GM12878 (cell line): ENCODE results near the gene LDHAL6B. TPM values are rescaled to one million over a fixed set of nuclear protein-coding genes. Genes with fewer than 3 reads are reported as not detected.

Experiments
- ATAC-seq: fragments of 200-7000 bp; cut with Tn5 transposase; 3 replicates; pipeline ENCODE4 v1.9.1; 2020; ENCODE audit warnings: mild to moderate bottlenecking, moderate library complexity
- BruUV-seq: library from RNA; stranded (reverse); fragments of 400-500 nt; replicated peaks from 2 replicates; lab custom pipeline; 2021; lab: Mats Ljungman, UMichigan
- CTCF ChIA-PET: fragments of 300-600 bp; sonication (Branson Sonifier 250); formaldehyde crosslinking; extraction: SDS; loops from one replicate; lab custom pipeline; 2021; ENCODE audit warnings: inconsistent platforms; lab: Yijun Ruan, JAX
- POLR2A ChIA-PET: fragments of 350-600 bp; formaldehyde crosslinking; extraction: SDS; loops from one replicate; lab custom pipeline; 2021; ENCODE audit warnings: inconsistent platforms; lab: Charles Lee
- RAD21 ChIA-PET: fragments of 300-600 bp; sonication (Branson Sonifier 250); formaldehyde crosslinking; loops from one replicate; lab custom pipeline; 2023; ENCODE audit warnings: antibody characterized with exemption; ENCODE audit not compliant: unreplicated experiment; lab: Charles Lee
- SMC1A ChIA-PET: fragments of 300-600 bp; sonication (Branson Sonifier 250); formaldehyde crosslinking; loops from one replicate; lab custom pipeline; 2023; ENCODE audit not compliant: unreplicated experiment, uncharacterized antibody; lab: Charles Lee
- DNase-seq: peaks from one replicate; pipeline ENCODE4 v3.0.0-alpha.2; 2011; ENCODE audit warnings: low read depth, low spot score
- FAIRE-seq: peaks from 3 replicates; lab custom pipeline; 2011; peaks lifted over from hg19 to GRCh38; lab: Jason Lieb, UNC
- H2AFZ ChIP-seq: 2 replicates; pipeline ENCODE4 v1.6.0; 2011; ENCODE audit warnings: low read depth, low read length, control low read depth; ENCODE audit not compliant: control insufficient read depth
- H3K27ac ChIP-seq: 2 replicates; pipeline ENCODE4 v1.5.1; 2011; ENCODE audit warnings: control low read depth; ENCODE audit not compliant: control insufficient read depth, insufficient read depth
- H3K27me3 ChIP-seq, 2 experiments: replicated peaks in 1 of 2; 2 replicates each; pipeline versions ENCODE4 v1.6.0 to v1.6.1; 2011; ENCODE audit warnings: low read length in 1 of 2; ENCODE audit not compliant: control insufficient read depth in 2 of 2, insufficient read depth in 2 of 2
- H3K36me3 ChIP-seq, 2 experiments: 2 replicates each; pipeline ENCODE4 v1.5.1; 2011; ENCODE audit warnings: low read length in 1 of 2; ENCODE audit not compliant: control insufficient read depth in 2 of 2, insufficient read depth in 2 of 2
- H3K4me1 ChIP-seq: 2 replicates; pipeline ENCODE4 v1.6.1; 2011; ENCODE audit warnings: mild to moderate bottlenecking, low read length, moderate library complexity, mixed read lengths; ENCODE audit not compliant: control insufficient read depth, insufficient read depth
- H3K4me2 ChIP-seq: 2 replicates; pipeline ENCODE4 v1.6.0; 2011; ENCODE audit warnings: control low read depth; ENCODE audit not compliant: control insufficient read depth, insufficient read depth
- H3K4me3 ChIP-seq: fragments of 200-600 bp; sonication (generic); 2 replicates; pipeline ENCODE4 v1.5.1; 2016
- H3K79me2 ChIP-seq: 2 replicates; pipeline ENCODE4 v1.6.0; 2011; ENCODE audit warnings: low read length; ENCODE audit not compliant: control insufficient read depth, insufficient read depth
- H3K9ac ChIP-seq: 2 replicates; pipeline ENCODE4 v1.8.0; 2011; ENCODE audit warnings: low read length, control low read depth, mixed read lengths; ENCODE audit not compliant: control insufficient read depth, insufficient read depth
- H3K9me3 ChIP-seq: replicated peaks from 3 replicates; pipeline ENCODE4 v1.5.1; 2011; ENCODE audit warnings: mild to moderate bottlenecking, low read length; ENCODE audit not compliant: control insufficient read depth, insufficient read depth
- H4K20me1 ChIP-seq: 2 replicates; pipeline ENCODE4 v1.6.0; 2011; ENCODE audit not compliant: control insufficient read depth, insufficient read depth
- BRCA1 ChIP-seq: IDR thresholded peaks from 2 replicates; pipeline ENCODE4 v1.6.1; 2011; ENCODE audit warnings: low read depth, low read length, improper control_type of control experiment
- CREB1 ChIP-seq: IDR thresholded peaks from 2 replicates; pipeline ENCODE4 v1.6.1; 2012; ENCODE audit warnings: low read depth, mild to moderate bottlenecking, inconsistent platforms
- ETV6 ChIP-seq, 2 experiments: fragments of 450-650 bp in 1 of 2; IDR thresholded peaks in 1 of 2; conservative IDR thresholded peaks in 1 of 2; 2 replicates each; pipeline ENCODE4 v1.6.1; 2014; ENCODE audit warnings: antibody characterized with exemption in 1 of 2, borderline replicate concordance in 1 of 2, low read depth in 1 of 2, mild to moderate bottlenecking in 1 of 2, moderate library complexity in 1 of 2
- MEF2A ChIP-seq: IDR thresholded peaks from 2 replicates; pipeline ENCODE4 v1.6.1; 2011; ENCODE audit warnings: low read depth, mild to moderate bottlenecking, low read length, moderate library complexity; ENCODE audit not compliant: insufficient read depth
- NR2C2 ChIP-seq: IDR thresholded peaks from 2 replicates; pipeline ENCODE4 v1.6.1; 2011; ENCODE audit warnings: borderline replicate concordance, low read depth; ENCODE audit not compliant: control insufficient read depth, insufficient read length
- RB1 ChIP-seq: fragments of 450-650 bp; formaldehyde crosslinking; IDR thresholded peaks from 2 replicates; pipeline ENCODE4 v1.6.1; 2017; ENCODE audit warnings: mild to moderate bottlenecking, borderline replicate concordance
- RFX5 ChIP-seq: IDR thresholded peaks from 2 replicates; pipeline ENCODE4 v1.6.1; 2011; ENCODE audit warnings: low read depth, low read length, improper control_type of control experiment
- SIX5 ChIP-seq: IDR thresholded peaks from 2 replicates; pipeline ENCODE4 v1.6.1; 2011; ENCODE audit warnings: mild to moderate bottlenecking, low read depth, low read length, moderate library complexity; ENCODE audit not compliant: severe bottlenecking
- SMC3 ChIP-seq: IDR thresholded peaks from 2 replicates; pipeline ENCODE4 v1.6.1; 2011; ENCODE audit warnings: low read length, improper control_type of control experiment, borderline replicate concordance
- SUPT20H ChIP-seq: IDR thresholded peaks from 2 replicates; pipeline ENCODE4 v1.6.1; 2011; ENCODE audit warnings: low read depth, mild to moderate bottlenecking, low read length, moderate library complexity, borderline replicate concordance; ENCODE audit not compliant: control insufficient read depth
- TCF3 ChIP-seq: IDR thresholded peaks from 2 replicates; pipeline ENCODE4 v1.6.1; 2012; ENCODE audit warnings: low read depth, mild to moderate bottlenecking, low read length, borderline replicate concordance; ENCODE audit not compliant: insufficient read depth
- ZNF384 ChIP-seq: IDR thresholded peaks from 2 replicates; pipeline ENCODE4 v1.6.1; 2012; ENCODE audit warnings: low read depth, mild to moderate bottlenecking, low read length, improper control_type of control experiment, borderline replicate concordance
- WGBS: methylation state at CpG from one replicate; pipeline ENCODE4 v1.1.6; 2016; ENCODE audit warnings: low lambda C conversion rate; ENCODE audit not compliant: insufficient replicate concordance, insufficient coverage; ENCODE audit errors: missing lambda C conversion rate; 5-methylcytosine and 5-hydroxymethylcytosine counted together
- in situ Hi-C: fragments of 300-500 bp; cut with MboI; formaldehyde crosslinking; loops from 9 replicates; pipeline ENCODE4 v1.14.3; 2018; ENCODE audit warnings: mixed read lengths
- intact Hi-C: fragments of 100-400 bp; cut with micrococcal nuclease; formaldehyde crosslinking; loops from one replicate; pipeline ENCODE4 v1.14.2; 2022; ENCODE audit not compliant: unreplicated experiment
- polyA plus RNA-seq, 11 experiments: library from polyadenylated mRNA; depleted of rRNA in 4 of 11; unstranded in 6 of 11; stranded (reverse) in 5 of 11; fragments of >200 nt; fragmentation: Nextera tagmentation in 4 of 11; fragmentation: Illumina TruSeq in 1 of 11; extraction: Ambion mirVana in 4 of 11; extraction: Trizol in 1 of 11; gene quantifications; 1 replicate in 1 of 11; 2 replicates in 10 of 11; pipeline versions ENCODE4 v1.2.1 to v1.2.3, GENCODE V29; 2011 to 2016; ENCODE audit warnings: inconsistent platforms in 2 of 11, missing spikeins in 2 of 11, low read depth in 1 of 11
- total RNA-seq, 4 experiments: library from RNA; depleted of rRNA in 3 of 4; stranded (reverse); fragments of >200 nt in 3 of 4; fragmentation: Illumina TruSeq in 1 of 4; extraction: Trizol in 1 of 4; gene quantifications; 2 replicates each; pipeline versions ENCODE4 v1.2.1 to v1.2.3, GENCODE V29; 2013 to 2021
- TF ChIP-seq, protein P1 (sequence below): IDR thresholded peaks from 2 replicates; pipeline ENCODE4 v1.6.1; 2011; ENCODE audit warnings: borderline replicate concordance, low read depth, mild to moderate bottlenecking, moderate library complexity, mixed read lengths, low read length; ENCODE audit not compliant: insufficient read depth; ENCODE audit errors: extremely low read length
- TF ChIP-seq, protein P2 (sequence below): fragments of 450-650 bp; IDR thresholded peaks from 2 replicates; pipeline ENCODE4 v1.6.1; 2018; ENCODE audit warnings: borderline replicate concordance, mild to moderate bottlenecking; ENCODE audit not compliant: partially characterized antibody
- TF ChIP-seq, protein P3 (sequence below): fragments of 450-650 bp; IDR thresholded peaks from 2 replicates; pipeline ENCODE4 v1.6.1; 2016; ENCODE audit warnings: mild to moderate bottlenecking

LDHAL6B gene
- total and polyA plus RNA-seq, 10 of the 15 experiments (the other 5 are each of a cell fraction or from before 2014, with no cell fraction given), result 0.33 to 0.66 TPM; not detected in 8

DNA sequence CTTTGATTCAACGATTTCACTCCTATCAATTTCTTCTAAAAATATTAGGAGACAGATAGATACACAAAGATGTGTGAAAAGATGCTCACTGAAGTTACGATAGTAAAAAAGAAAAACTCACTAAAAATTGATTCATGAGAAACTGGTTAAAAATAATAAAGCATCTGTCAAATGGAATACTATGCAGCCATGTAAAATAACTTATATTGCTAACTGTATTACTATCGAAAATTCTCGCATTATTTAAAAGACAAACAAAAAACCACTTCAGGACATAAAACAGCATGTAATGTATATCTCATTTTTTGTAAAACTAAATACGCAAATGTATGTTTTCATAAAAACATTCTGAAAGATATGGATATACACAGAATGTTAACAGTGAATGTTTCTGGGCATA is 33.4 kb upstream of the LDHAL6B start (continued):
- TF ChIP-seq, protein P1, sequence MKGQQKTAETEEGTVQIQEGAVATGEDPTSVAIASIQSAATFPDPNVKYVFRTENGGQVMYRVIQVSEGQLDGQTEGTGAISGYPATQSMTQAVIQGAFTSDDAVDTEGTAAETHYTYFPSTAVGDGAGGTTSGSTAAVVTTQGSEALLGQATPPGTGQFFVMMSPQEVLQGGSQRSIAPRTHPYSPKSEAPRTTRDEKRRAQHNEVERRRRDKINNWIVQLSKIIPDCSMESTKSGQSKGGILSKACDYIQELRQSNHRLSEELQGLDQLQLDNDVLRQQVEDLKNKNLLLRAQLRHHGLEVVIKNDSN, result no peak
- TF ChIP-seq BRCA1 (no peak), SMC3 (no peak), ZNF384 (no peak)

DNA sequence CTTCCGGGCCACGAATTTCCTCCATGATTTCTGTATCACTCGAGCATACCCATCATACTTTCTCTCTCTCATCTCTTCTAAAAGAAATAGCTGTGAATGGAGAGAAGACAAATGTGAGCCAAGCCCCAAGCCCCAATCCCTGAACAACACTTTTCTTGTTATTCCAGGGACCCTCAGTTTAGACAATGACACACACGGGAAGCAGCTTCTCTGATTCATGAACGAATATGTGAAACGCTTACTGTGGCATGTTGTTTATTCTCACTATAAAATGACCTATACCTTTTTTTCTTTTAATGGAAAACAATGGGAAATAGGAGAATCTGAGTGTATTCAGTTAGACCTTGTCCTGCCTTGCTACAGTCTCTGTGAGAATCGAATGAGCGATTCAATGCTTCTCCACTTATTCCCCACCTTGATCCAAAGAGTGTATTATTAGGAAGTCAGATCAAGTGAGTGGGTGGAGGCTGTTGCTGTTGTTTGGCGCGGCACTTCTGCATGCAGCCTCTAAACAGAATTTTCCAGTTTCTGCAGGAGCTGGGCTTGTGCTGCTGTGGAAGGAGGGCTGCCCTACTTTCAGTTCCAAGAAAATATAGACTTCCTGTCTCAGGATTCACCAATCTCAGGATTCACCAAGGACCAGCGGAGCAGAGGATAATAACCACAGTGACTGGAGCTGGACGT is 32.4 kb upstream of the LDHAL6B start:
- no TSS peak for BruUV-seq
- RAD21 ChIA-PET, result interaction anchor here (0.8 to 2.0 kb wide), 13 partner anchors 63 to 327 kb away, joined by 3 to 14 read pairs (median 4); no protein-coding TSS in a partner anchor
- TF ChIP-seq RFX5, result no peak
- TF ChIP-seq MEF2A, result no peak
- no peak for TF ChIP-seq NR2C2
- no peak for TF ChIP-seq ETV6 (conservative IDR thresholded peaks at IDR 0.05 in 1 of 2, IDR thresholded peaks at IDR 0.05 in 1 of 2; ENCODE audit: borderline replicate concordance in 1 of 2, low read depth in 1 of 2)
- TF ChIP-seq, protein P2, sequence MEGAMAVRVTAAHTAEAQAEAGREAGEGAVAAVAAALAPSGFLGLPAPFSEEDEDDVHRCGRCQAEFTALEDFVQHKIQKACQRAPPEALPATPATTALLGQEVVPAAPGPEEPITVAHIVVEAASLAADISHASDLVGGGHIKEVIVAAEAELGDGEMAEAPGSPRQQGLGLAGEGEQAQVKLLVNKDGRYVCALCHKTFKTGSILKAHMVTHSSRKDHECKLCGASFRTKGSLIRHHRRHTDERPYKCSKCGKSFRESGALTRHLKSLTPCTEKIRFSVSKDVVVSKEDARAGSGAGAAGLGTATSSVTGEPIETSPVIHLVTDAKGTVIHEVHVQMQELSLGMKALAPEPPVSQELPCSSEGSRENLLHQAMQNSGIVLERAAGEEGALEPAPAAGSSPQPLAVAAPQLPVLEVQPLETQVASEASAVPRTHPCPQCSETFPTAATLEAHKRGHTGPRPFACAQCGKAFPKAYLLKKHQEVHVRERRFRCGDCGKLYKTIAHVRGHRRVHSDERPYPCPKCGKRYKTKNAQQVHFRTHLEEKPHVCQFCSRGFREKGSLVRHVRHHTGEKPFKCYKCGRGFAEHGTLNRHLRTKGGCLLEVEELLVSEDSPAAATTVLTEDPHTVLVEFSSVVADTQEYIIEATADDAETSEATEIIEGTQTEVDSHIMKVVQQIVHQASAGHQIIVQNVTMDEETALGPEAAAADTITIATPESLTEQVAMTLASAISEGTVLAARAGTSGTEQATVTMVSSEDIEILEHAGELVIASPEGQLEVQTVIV, result no peak
- no peak for TF ChIP-seq CREB1
- TF ChIP-seq, protein P3, sequence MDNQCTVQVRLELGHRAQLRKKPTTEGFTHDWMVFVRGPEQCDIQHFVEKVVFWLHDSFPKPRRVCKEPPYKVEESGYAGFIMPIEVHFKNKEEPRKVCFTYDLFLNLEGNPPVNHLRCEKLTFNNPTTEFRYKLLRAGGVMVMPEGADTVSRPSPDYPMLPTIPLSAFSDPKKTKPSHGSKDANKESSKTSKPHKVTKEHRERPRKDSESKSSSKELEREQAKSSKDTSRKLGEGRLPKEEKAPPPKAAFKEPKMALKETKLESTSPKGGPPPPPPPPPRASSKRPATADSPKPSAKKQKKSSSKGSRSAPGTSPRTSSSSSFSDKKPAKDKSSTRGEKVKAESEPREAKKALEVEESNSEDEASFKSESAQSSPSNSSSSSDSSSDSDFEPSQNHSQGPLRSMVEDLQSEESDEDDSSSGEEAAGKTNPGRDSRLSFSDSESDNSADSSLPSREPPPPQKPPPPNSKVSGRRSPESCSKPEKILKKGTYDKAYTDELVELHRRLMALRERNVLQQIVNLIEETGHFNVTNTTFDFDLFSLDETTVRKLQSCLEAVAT, result no peak
- TF ChIP-seq SUPT20H, result no peak
- TF ChIP-seq TCF3, result no peak
- no peak for TF ChIP-seq RB1
- TF ChIP-seq SIX5, result no peak

More for the DNA sequence above, 32.4 kb upstream of the LDHAL6B start:
- 86% methylated on average over 12 of the region's 12 CpGs for WGBS
- Histone ChIP-seq H3K27ac (no peak overlapping the region), H3K36me3 (peaks cover 22 to 37% of the 10 kb centered on the region in 2 experiments), H3K9ac (no peak overlapping the region), H3K79me2 (no peaks in the 10 kb centered on the region), H2AFZ (no peak overlapping the region), H3K9me3 (no peaks in the 10 kb centered on the region), H3K4me2 (no peak overlapping the region), H3K27me3 (no peaks in the 10 kb centered on the region), H3K4me1 (no peaks in the 10 kb centered on the region; the same call in 1 of the 2 replicates), H3K4me3 (no peak overlapping the region), H4K20me1 (no peaks in the 10 kb centered on the region)
- ATAC-seq (no peak), FAIRE-seq (no peak), DNase-seq (no peak)
- ChIA-PET POLR2A (no interaction called here), CTCF (interaction anchor here (0.7 to 2.7 kb wide), 12 partner anchors 12 to 355 kb away, joined by 3 to 19 read pairs (median 4); no protein-coding TSS in a partner anchor), SMC1A (interaction anchor here (0.9 to 2.1 kb wide), 13 partner anchors 9 to 355 kb away, joined by 3 to 11 read pairs (median 4); no protein-coding TSS in a partner anchor)
- intact Hi-C loops, result no loop called here
- in situ Hi-C loops, result no loop called here
